Smooth muscle cell (in vitro differentiated cells): ENCODE results near the gene SMARCA2. TPM values are rescaled to one million over a fixed set of nuclear protein-coding genes. Genes with fewer than 3 reads are reported as not detected.

Experiments
- DNase-seq: peaks from one replicate; lab custom pipeline; 2025; ENCODE audit not compliant: unreplicated experiment; lab: John Stamatoyannopoulos, UW
- H2AFZ ChIP-seq: fragments of 200-600 bp; sonication (generic); 2 replicates; pipeline ENCODE4 v1.6.0; 2016; ENCODE audit warnings: antibody characterized with exemption, low read depth, mild to moderate bottlenecking
- H3F3A ChIP-seq: fragments of 200-600 bp; sonication (generic); 2 replicates; pipeline ENCODE4 v1.6.0; 2017; ENCODE audit warnings: antibody characterized with exemption, low read depth
- H3K27ac ChIP-seq: fragments of 200-600 bp; sonication (generic); 2 replicates; pipeline ENCODE4 v1.5.1; 2016; ENCODE audit warnings: low read depth, mild to moderate bottlenecking
- H3K27me3 ChIP-seq: fragments of 200-600 bp; sonication (generic); 2 replicates; pipeline ENCODE4 v1.6.1; 2016; ENCODE audit warnings: low read depth, mild to moderate bottlenecking
- H3K36me3 ChIP-seq: fragments of 200-600 bp; sonication (generic); 2 replicates; pipeline ENCODE4 v1.5.1; 2016; ENCODE audit warnings: low read depth
- H3K4me1 ChIP-seq: fragments of 200-600 bp; sonication (generic); 2 replicates; pipeline ENCODE4 v1.5.1; 2016; ENCODE audit warnings: low read depth
- H3K4me2 ChIP-seq: fragments of 200-600 bp; sonication (generic); 2 replicates; pipeline ENCODE4 v1.6.0; 2016; ENCODE audit warnings: mild to moderate bottlenecking
- H3K4me3 ChIP-seq: fragments of 200-600 bp; sonication (generic); 2 replicates; pipeline ENCODE4 v1.5.1; 2016; ENCODE audit warnings: mild to moderate bottlenecking
- H3K79me2 ChIP-seq: fragments of 200-600 bp; sonication (generic); 2 replicates; pipeline ENCODE4 v1.6.0; 2016; ENCODE audit warnings: low read depth, mild to moderate bottlenecking
- H3K9ac ChIP-seq: fragments of 200-600 bp; sonication (generic); 2 replicates; pipeline ENCODE4 v1.6.0; 2016; ENCODE audit warnings: low read depth
- H3K9me3 ChIP-seq: fragments of 200-600 bp; sonication (generic); replicated peaks from 2 replicates; pipeline ENCODE4 v1.5.1; 2016; ENCODE audit warnings: low read depth
- H4K20me1 ChIP-seq: fragments of 200-600 bp; sonication (generic); 2 replicates; pipeline ENCODE4 v1.6.0; 2016; ENCODE audit warnings: low read depth
- CTCF ChIP-seq: fragments of 200-600 bp; sonication (generic); IDR thresholded peaks from 2 replicates; pipeline ENCODE4 v1.5.1; 2017; ENCODE audit warnings: borderline replicate concordance, mild to moderate bottlenecking, antibody characterized with exemption; ENCODE audit not compliant: insufficient read depth, poor library complexity, severe bottlenecking
- WGBS: methylation state at CpG from one replicate; pipeline ENCODE4 v1.1.7; 2016; ENCODE audit warnings: low lambda C conversion rate; 5-methylcytosine and 5-hydroxymethylcytosine counted together
- polyA plus RNA-seq: library from polyadenylated mRNA; unstranded; fragments of >200 nt; fragmentation: Nextera tagmentation; extraction: Ambion mirVana; gene quantifications from 2 replicates; pipeline ENCODE4 v1.2.1, GENCODE V29; 2016
- total RNA-seq: library from RNA; depleted of rRNA; stranded (reverse); fragments of >200 nt; gene quantifications from 2 replicates; pipeline ENCODE4 v1.2.3, GENCODE V29; 2014

Gene SMARCA2
- total and polyA plus RNA-seq, 2 experiments from 2014 or later = 27.7 to 61.7 TPM

GRCh38 chr9:2012347-2012746, 2.8 kb upstream of the SMARCA2 start:
- no peak overlapping the region for H3K27ac ChIP-seq
- WGBS = 84% methylated on average over 4 of the region's 4 CpGs
- no peaks in the 10 kb centered on the region for H3K36me3 ChIP-seq
- H3K9me3 ChIP-seq = no peaks in the 10 kb centered on the region
- H3K9ac ChIP-seq = no peak overlapping the region
- no peaks in the 10 kb centered on the region for H3K27me3 ChIP-seq
- H3K4me2 ChIP-seq = no peak overlapping the region
- no peaks in the 10 kb centered on the region for H3K4me1 ChIP-seq
- H3F3A ChIP-seq = peaks cover 22% of the 10 kb centered on the region
- H4K20me1 ChIP-seq = no peaks in the 10 kb centered on the region
- H2AFZ ChIP-seq = no peak overlapping the region
- H3K79me2 ChIP-seq = no peaks in the 10 kb centered on the region
- no peak for DNase-seq
- no peak for TF ChIP-seq CTCF
- no peak overlapping the region for H3K4me3 ChIP-seq

DNA sequence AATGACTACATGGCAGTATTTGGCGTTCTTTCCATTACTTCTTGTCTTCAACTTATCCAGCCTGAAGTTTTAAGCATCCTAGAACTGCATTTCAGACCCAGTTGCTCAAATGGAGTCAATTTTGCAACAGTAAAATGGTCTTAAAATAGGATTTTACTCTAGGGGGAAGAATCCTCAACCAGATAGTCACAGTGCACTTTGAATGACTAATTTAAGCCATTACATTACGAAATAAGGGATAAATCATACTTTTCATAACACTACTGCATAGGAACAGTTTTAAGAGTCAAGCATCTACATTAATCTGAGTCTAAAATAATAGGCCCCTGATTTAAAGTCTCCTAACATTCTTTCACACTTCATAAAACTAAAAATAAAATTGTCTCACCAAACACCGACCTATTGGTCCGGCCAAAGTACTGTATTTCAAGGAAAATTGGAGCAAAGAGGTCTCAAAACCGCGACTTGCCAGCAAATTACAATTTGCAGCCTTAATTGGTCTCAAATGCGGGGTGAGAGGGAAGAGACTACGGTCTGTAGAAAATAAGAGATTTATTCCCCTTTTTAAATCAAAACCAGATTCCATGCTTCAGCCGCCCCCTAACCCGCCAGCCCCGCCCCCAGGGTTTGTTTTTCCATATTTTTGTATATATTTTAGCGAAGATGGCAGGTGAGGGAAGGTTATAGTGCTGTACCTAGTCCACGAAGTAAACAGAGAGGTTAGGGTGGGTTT, 1.2 kb upstream of the SMARCA2 start:
- peaks cover 10% of the 10 kb centered on the region for H4K20me1 ChIP-seq
- no peaks in the 10 kb centered on the region for H3K36me3 ChIP-seq
- H3F3A ChIP-seq = peaks cover 22% of the 10 kb centered on the region
- 22% methylated on average over 13 of the region's 13 CpGs for WGBS
- DNase-seq = no peak
- H3K9me3 ChIP-seq = no peaks in the 10 kb centered on the region
- H3K9ac ChIP-seq = peak overlapping the region; percentile 62
- H3K79me2 ChIP-seq = peaks cover 11% of the 10 kb centered on the region
- H3K27ac ChIP-seq = peak overlapping the region; percentile 80
- H3K27me3 ChIP-seq = no peaks in the 10 kb centered on the region
- no peak for TF ChIP-seq CTCF
- peak overlapping the region; percentile 77 for H3K4me3 ChIP-seq
- peaks cover 11% of the 10 kb centered on the region for H3K4me1 ChIP-seq
- H3K4me2 ChIP-seq = peak overlapping the region; percentile 93
- H2AFZ ChIP-seq = peak overlapping the region; percentile 82

- Histone ChIP-seq H4K20me1 (peaks cover 28% of the 10 kb centered on the region), H3F3A (peaks cover 22% of the 10 kb centered on the region), H2AFZ (peak overlapping the region; percentile 97), H3K9ac (peak overlapping the region; percentile 85), H3K36me3 (no peaks in the 10 kb centered on the region), H3K9me3 (no peaks in the 10 kb centered on the region), H3K4me3 (peak overlapping the region; percentile 77), H3K4me2 (peak overlapping the region; percentile 93), H3K4me1 (peaks cover 16% of the 10 kb centered on the region), H3K79me2 (peaks cover 30% of the 10 kb centered on the region), H3K27me3 (no peaks in the 10 kb centered on the region), H3K27ac (peak overlapping the region; percentile 85)
- peak; percentile 71 for DNase-seq
- TF ChIP-seq CTCF = no peak
- WGBS = 1% methylated on average over 52 of the region's 59 CpGs
These were observed 647 bp downstream of the SMARCA2 start for GRCh38 chr9:2015581-2016407.
